Keratinocyte (primary cell): ENCODE data around the gene PARVA. TPM values are rescaled to one million over a fixed set of nuclear protein-coding genes. Genes with fewer than 3 reads are reported as not detected.

Source experiments
- DNase-seq: peaks from one replicate; pipeline ENCODE4 v3.0.0-alpha.2; 2011; ENCODE audit warnings: low read depth, missing footprints, low spot score
- FAIRE-seq: peaks from 2 replicates; lab custom pipeline; 2011; peaks lifted over from hg19 to GRCh38; lab: Jason Lieb, UNC
- H2AFZ ChIP-seq: 2 replicates; pipeline ENCODE4 v1.6.0; 2012; ENCODE audit warnings: low read length, control low read depth, inconsistent platforms; ENCODE audit not compliant: control insufficient read depth
- H3K27ac ChIP-seq: 2 replicates; pipeline ENCODE4 v1.5.1; 2011; ENCODE audit warnings: low read length; ENCODE audit not compliant: control insufficient read depth, insufficient read depth
- H3K27me3 ChIP-seq: 3 replicates; pipeline ENCODE4 v1.6.0; 2011; ENCODE audit warnings: low read length; ENCODE audit not compliant: control insufficient read depth, insufficient read depth; ENCODE audit errors: extremely low read depth
- H3K36me3 ChIP-seq, 2 experiments: 2 replicates in 1 of 2; 3 replicates in 1 of 2; pipeline ENCODE4 v1.5.1; 2011; ENCODE audit warnings: low read length in 2 of 2, mild to moderate bottlenecking in 1 of 2; ENCODE audit not compliant: control insufficient read depth in 2 of 2, insufficient read depth in 2 of 2; ENCODE audit errors: extremely low read depth in 1 of 2
- H3K4me1 ChIP-seq: 3 replicates; pipeline ENCODE4 v1.5.1; 2011; ENCODE audit warnings: low read length; ENCODE audit not compliant: control insufficient read depth, insufficient read depth; ENCODE audit errors: extremely low read depth
- H3K4me2 ChIP-seq: 3 replicates; pipeline ENCODE4 v1.6.0; 2011; ENCODE audit warnings: low read depth, low read length; ENCODE audit not compliant: control insufficient read depth, insufficient read depth; ENCODE audit errors: extremely low read depth
- H3K4me3 ChIP-seq, 3 experiments: fragments of 200-600 bp in 1 of 3; sonication (generic) in 1 of 3; 2 replicates in 2 of 3; 3 replicates in 1 of 3; pipeline ENCODE4 v1.5.1; 2011 to 2016; ENCODE audit warnings: low read length in 3 of 3, mild to moderate bottlenecking in 3 of 3, control low read depth in 2 of 3, inconsistent platforms in 1 of 3, low read depth in 1 of 3, mixed read lengths in 1 of 3, mixed run types in 1 of 3, moderate library complexity in 1 of 3; ENCODE audit not compliant: control insufficient read depth in 2 of 3, insufficient read depth in 2 of 3; ENCODE audit errors: extremely low read depth in 1 of 3
- H3K79me2 ChIP-seq: 2 replicates; pipeline ENCODE4 v1.6.0; 2012; ENCODE audit warnings: low read length; ENCODE audit not compliant: control insufficient read depth, insufficient read depth
- H3K9ac ChIP-seq: 3 replicates; pipeline ENCODE4 v1.6.0; 2011; ENCODE audit warnings: low read length; ENCODE audit not compliant: control insufficient read depth, insufficient read depth; ENCODE audit errors: extremely low read depth
- H3K9me1 ChIP-seq: 3 replicates; pipeline ENCODE4 v1.6.0; 2011; ENCODE audit warnings: low read length; ENCODE audit not compliant: control insufficient read depth, insufficient read depth; ENCODE audit errors: extremely low read depth
- H3K9me3 ChIP-seq: 2 replicates; pipeline ENCODE4 v1.5.1; 2012; ENCODE audit warnings: low read depth, low read length; ENCODE audit not compliant: control insufficient read depth
- H4K20me1 ChIP-seq: 3 replicates; pipeline ENCODE4 v1.6.0; 2011; ENCODE audit warnings: low read length; ENCODE audit not compliant: control insufficient read depth, insufficient read depth; ENCODE audit errors: extremely low read depth
- CTCF ChIP-seq, 3 experiments: IDR thresholded peaks in 1 of 3; conservative IDR thresholded peaks in 1 of 3; optimal IDR thresholded peaks in 1 of 3; 2 replicates in 2 of 3; 3 replicates in 1 of 3; pipeline versions ENCODE3 to v1.5.1; 2011; ENCODE audit warnings: low read length in 3 of 3, mild to moderate bottlenecking in 3 of 3, moderate library complexity in 2 of 3, control low read depth in 1 of 3, inconsistent platforms in 1 of 3; ENCODE audit not compliant: insufficient read depth in 2 of 3; ENCODE audit errors: extremely low read depth in 1 of 3
- EZH2 ChIP-seq: IDR thresholded peaks from one replicate; pipeline ENCODE4 v1.6.1; 2012; ENCODE audit warnings: inconsistent platforms, mild to moderate bottlenecking, low read length, moderate library complexity
- dilution Hi-C: fragments of 300-500 bp; cut with MboI; formaldehyde crosslinking; loops from one replicate; pipeline ENCODE4 v1.7.0; 2020; ENCODE audit warnings: low sequenced_read_pairs; ENCODE audit not compliant: extremely low pct_ligation_motif_present
- polyA plus RNA-seq, 5 experiments: library from polyadenylated mRNA; depleted of rRNA in 3 of 5; stranded (reverse) in 3 of 5; stranded (forward) in 1 of 5; unstranded in 1 of 5; fragments of >200 nt; gene quantifications; 1 replicate in 1 of 5; 2 replicates in 3 of 5; 3 replicates in 1 of 5; pipeline versions ENCODE4 v1.2.1 to v1.2.3, GENCODE V29; 2011 to 2012; ENCODE audit warnings: missing spikeins in 2 of 5, low read depth in 1 of 5, low replicate concordance in 1 of 5

PARVA gene
- polyA plus RNA-seq, 1 donor (not counting 4 experiments of a cell fraction or from before 2014, with no cell fraction given), result 28.9 TPM

- DNase-seq (no peak), FAIRE-seq (peak; percentile 41)
- dilution Hi-C loops, result no loop called here
Observed at GRCh38 chr11:12506404-12506921, 129.1 kb downstream of the PARVA start.

GRCh38 chr11:12507391-12507790 lies 130.0 kb downstream of the PARVA start:
- dilution Hi-C loops, result no loop called here
- no peaks in the 10 kb centered on the region for H3K9me1 ChIP-seq
- DNase-seq (no peak), FAIRE-seq (no peak)
- no peak overlapping the region for H3K4me3 ChIP-seq
- peaks cover 7 to 18% of the 10 kb centered on the region in 2 experiments for H3K36me3 ChIP-seq
- H3K4me2 ChIP-seq, result no peak overlapping the region
- no peaks in the 10 kb centered on the region for H4K20me1 ChIP-seq
- H3K27me3 ChIP-seq, result no peaks in the 10 kb centered on the region
- no peak overlapping the region for H3K27ac ChIP-seq
- no peak for TF ChIP-seq EZH2
- TF ChIP-seq CTCF (optimal IDR thresholded peaks at IDR 0.05 in 1 of 3, IDR thresholded peaks at IDR 0.05 in 1 of 3, conservative IDR thresholded peaks at IDR 0.05 in 1 of 3; ENCODE audit: extremely low read depth in 1 of 3, insufficient read depth in 2 of 3, low read length in 3 of 3), result no peak
- H3K9me3 ChIP-seq, result no peaks in the 10 kb centered on the region
- H3K9ac ChIP-seq, result no peak overlapping the region
- no peak overlapping the region for H2AFZ ChIP-seq
- no peaks in the 10 kb centered on the region for H3K79me2 ChIP-seq
- no peaks in the 10 kb centered on the region for H3K4me1 ChIP-seq

More at GRCh38 chr11:12506404-12506921, 129.1 kb downstream of the PARVA start:
- no peak overlapping the region for H2AFZ ChIP-seq
- H4K20me1 ChIP-seq, result no peaks in the 10 kb centered on the region
- H3K27ac ChIP-seq, result no peak overlapping the region
- H3K9ac ChIP-seq, result no peak overlapping the region
- no peak overlapping the region for H3K4me2 ChIP-seq
- no peaks in the 10 kb centered on the region for H3K79me2 ChIP-seq
- H3K36me3 ChIP-seq, result peaks cover 9 to 18% of the 10 kb centered on the region in 2 experiments
- H3K4me3 ChIP-seq, result no peak overlapping the region
- no peaks in the 10 kb centered on the region for H3K9me3 ChIP-seq
- no peaks in the 10 kb centered on the region for H3K27me3 ChIP-seq
- TF ChIP-seq EZH2, result no peak
- TF ChIP-seq CTCF (optimal IDR thresholded peaks at IDR 0.05 in 1 of 3, IDR thresholded peaks at IDR 0.05 in 1 of 3, conservative IDR thresholded peaks at IDR 0.05 in 1 of 3; ENCODE audit: extremely low read depth in 1 of 3, insufficient read depth in 2 of 3, low read length in 3 of 3), result no peak
- H3K4me1 ChIP-seq, result no peaks in the 10 kb centered on the region
- no peaks in the 10 kb centered on the region for H3K9me1 ChIP-seq
